Left lung (tissue), 10 donors: ENCODE measurements around the gene DCDC1. TPM values are rescaled to one million over a fixed set of nuclear protein-coding genes. Genes with fewer than 3 reads are reported as not detected.

ENCODE experiments used
- ATAC-seq: fragments of 200-7000 bp; cut with Tn5 transposase; one replicate; pipeline ENCODE4 v1.9.1; 2020; ENCODE audit warnings: moderate library complexity
- DNase-seq, 4 donors: peaks; one replicate each; pipeline ENCODE4 v3.0.0-alpha.2; 2013 to 2020
- H3K27ac ChIP-seq, 2 donors: fragments of 200-600 bp; sonication (generic) in 1 of 2; one replicate each; pipeline versions ENCODE4 v1.5.0 to v1.8.0; 2020 to 2021
- H3K27me3 ChIP-seq, 2 donors: fragments of 200-600 bp; sonication (generic) in 1 of 2; one replicate each; pipeline versions ENCODE4 v1.5.0 to v1.8.0; 2020 to 2021
- H3K36me3 ChIP-seq, 2 donors: fragments of 200-600 bp; sonication (generic) in 1 of 2; one replicate each; pipeline versions ENCODE4 v1.5.0 to v1.8.0; 2020 to 2021
- H3K4me1 ChIP-seq, 2 donors: fragments of 200-600 bp; one replicate each; pipeline ENCODE4 v1.8.0; 2021
- H3K4me3 ChIP-seq, 2 donors: fragments of 200-600 bp; sonication (generic) in 1 of 2; one replicate each; pipeline versions ENCODE4 v1.5.0 to v1.8.0; 2020 to 2021; ENCODE audit warnings: mild to moderate bottlenecking in 1 of 2
- H3K9me3 ChIP-seq, 2 donors: fragments of 200-600 bp; sonication (generic) in 1 of 2; one replicate each; pipeline versions ENCODE4 v1.5.0 to v1.8.0; 2020 to 2021
- intact Hi-C, 2 donors: fragments of 100-400 bp; cut with DNase I; formaldehyde crosslinking; loops; one replicate each; pipeline versions ENCODE4 v1.11.2 to v1.14.2; 2022
- polyA plus RNA-seq, 6 donors: library from polyadenylated mRNA; unstranded; fragments of 120-200 nt; gene quantifications; one replicate each; pipeline ENCODE4 v1.2.1, GENCODE V29; 2013; ENCODE audit not compliant: insufficient read length in 6 of 6
- total RNA-seq, 2 donors: library from RNA; stranded (reverse); fragmentation: NEBNext Ultra II Directional; extraction: Animal tissue kit (Norgen Biotek cat#: 25700); gene quantifications; one replicate each; pipeline ENCODE4 v1.2.1, GENCODE V29; 2021
- TF ChIP-seq, protein P1 (sequence below), 2 donors: fragments of 200-600 bp; sonication (generic) in 1 of 2; IDR thresholded peaks; one replicate each; pipeline versions ENCODE4 v1.5.0 to v1.8.0; 2021; ENCODE audit warnings: antibody characterized with exemption in 2 of 2
- donor health status: DM: no; HTN: yes; CAD: no.
- donor health status: DM: no; HTN: no; CAD: no.

The DCDC1 gene
- total and polyA plus RNA-seq, 8 donors = 0.09 to 3.3 (median 2.0) TPM

DNA sequence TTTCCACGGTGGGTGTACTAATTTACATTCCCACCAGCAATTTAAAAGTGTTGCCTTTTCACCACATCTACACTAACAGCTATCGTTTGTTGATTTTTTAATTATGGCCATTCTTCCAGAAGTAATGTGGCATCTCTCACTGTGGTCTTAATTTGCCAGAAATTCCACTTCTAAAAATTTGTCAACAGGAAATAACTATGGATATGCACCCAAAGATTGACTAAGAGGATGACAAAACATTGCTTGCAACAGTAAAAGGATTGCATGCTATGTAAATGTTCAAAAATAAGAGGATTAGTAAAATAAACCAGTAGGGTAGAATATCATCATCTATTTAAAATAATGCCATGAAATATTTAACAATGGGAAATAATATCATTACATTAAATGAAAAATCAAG lies 219.5 kb downstream of the DCDC1 start:
- ATAC-seq (no peak), DNase-seq (no peak)
- Histone ChIP-seq H3K36me3 (no peaks in the 10 kb centered on the region), H3K9me3 (no peaks in the 10 kb centered on the region), H3K27me3 (no peaks in the 10 kb centered on the region), H3K27ac (no peak overlapping the region), H3K4me3 (no peak overlapping the region), H3K4me1 (no peaks in the 10 kb centered on the region)
- TF ChIP-seq, protein P1, sequence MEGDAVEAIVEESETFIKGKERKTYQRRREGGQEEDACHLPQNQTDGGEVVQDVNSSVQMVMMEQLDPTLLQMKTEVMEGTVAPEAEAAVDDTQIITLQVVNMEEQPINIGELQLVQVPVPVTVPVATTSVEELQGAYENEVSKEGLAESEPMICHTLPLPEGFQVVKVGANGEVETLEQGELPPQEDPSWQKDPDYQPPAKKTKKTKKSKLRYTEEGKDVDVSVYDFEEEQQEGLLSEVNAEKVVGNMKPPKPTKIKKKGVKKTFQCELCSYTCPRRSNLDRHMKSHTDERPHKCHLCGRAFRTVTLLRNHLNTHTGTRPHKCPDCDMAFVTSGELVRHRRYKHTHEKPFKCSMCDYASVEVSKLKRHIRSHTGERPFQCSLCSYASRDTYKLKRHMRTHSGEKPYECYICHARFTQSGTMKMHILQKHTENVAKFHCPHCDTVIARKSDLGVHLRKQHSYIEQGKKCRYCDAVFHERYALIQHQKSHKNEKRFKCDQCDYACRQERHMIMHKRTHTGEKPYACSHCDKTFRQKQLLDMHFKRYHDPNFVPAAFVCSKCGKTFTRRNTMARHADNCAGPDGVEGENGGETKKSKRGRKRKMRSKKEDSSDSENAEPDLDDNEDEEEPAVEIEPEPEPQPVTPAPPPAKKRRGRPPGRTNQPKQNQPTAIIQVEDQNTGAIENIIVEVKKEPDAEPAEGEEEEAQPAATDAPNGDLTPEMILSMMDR (IDR thresholded peaks at IDR 0.05) = no peak
- intact Hi-C loops = no loop called here

DNA sequence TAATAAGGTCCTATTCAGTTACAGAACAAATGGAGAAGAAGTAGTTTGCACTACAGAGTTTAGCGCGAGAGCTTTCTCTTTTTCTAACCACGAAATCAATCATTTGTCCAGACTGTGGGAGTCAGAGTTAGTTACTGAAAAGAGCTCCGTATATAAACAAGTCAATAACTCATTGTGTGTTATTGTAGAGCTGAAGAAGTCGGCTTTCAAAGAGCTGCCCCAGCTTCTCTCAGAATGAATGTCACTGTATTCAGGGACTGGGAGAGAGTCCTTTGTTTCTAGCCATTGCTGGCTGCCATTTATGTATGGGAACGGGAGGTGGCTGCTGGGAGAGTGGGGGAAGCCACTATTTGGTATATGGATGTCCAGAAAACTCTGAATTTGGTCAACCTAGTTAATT lies 227.8 kb downstream of the DCDC1 start:
- Histone ChIP-seq H3K4me3 (no peak overlapping the region), H3K36me3 (no peaks in the 10 kb centered on the region), H3K4me1 (no peaks in the 10 kb centered on the region), H3K9me3 (no peaks in the 10 kb centered on the region), H3K27me3 (no peaks in the 10 kb centered on the region), H3K27ac (no peak overlapping the region)
- intact Hi-C loops = no loop called here
- TF ChIP-seq, protein P1 (IDR thresholded peaks at IDR 0.05) = no peak
- ATAC-seq = no peak
- DNase-seq = no peak

DNA sequence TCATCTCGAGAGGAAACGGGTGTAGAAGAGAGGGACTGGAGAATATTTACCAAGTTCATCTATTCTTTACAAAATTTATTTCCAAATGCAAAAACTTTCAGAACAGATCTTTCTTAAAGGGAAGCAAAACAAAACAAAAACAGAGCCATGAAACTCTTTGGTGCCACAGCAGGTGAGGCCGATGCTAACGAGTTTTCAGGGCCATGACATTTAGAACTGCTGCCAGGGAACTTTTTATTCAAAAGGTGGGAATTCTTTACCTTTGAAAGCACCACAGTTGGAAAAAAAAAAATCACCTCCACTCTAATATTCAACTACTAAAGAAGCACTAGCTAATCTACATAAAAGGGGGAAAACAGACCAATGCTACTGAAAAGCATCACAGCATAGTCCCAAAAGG lies 230.1 kb downstream of the DCDC1 start:
- no peaks in the 10 kb centered on the region for H3K27me3 ChIP-seq
- DNase-seq = no peak
- no peak for ATAC-seq
- H3K4me3 ChIP-seq = no peak overlapping the region
- no peaks in the 10 kb centered on the region for H3K36me3 ChIP-seq
- H3K4me1 ChIP-seq = no peaks in the 10 kb centered on the region
- TF ChIP-seq, protein P1 (IDR thresholded peaks at IDR 0.05) = no peak
- intact Hi-C loops = no loop called here
- no peak overlapping the region for H3K27ac ChIP-seq
- H3K9me3 ChIP-seq = no peaks in the 10 kb centered on the region

DNA sequence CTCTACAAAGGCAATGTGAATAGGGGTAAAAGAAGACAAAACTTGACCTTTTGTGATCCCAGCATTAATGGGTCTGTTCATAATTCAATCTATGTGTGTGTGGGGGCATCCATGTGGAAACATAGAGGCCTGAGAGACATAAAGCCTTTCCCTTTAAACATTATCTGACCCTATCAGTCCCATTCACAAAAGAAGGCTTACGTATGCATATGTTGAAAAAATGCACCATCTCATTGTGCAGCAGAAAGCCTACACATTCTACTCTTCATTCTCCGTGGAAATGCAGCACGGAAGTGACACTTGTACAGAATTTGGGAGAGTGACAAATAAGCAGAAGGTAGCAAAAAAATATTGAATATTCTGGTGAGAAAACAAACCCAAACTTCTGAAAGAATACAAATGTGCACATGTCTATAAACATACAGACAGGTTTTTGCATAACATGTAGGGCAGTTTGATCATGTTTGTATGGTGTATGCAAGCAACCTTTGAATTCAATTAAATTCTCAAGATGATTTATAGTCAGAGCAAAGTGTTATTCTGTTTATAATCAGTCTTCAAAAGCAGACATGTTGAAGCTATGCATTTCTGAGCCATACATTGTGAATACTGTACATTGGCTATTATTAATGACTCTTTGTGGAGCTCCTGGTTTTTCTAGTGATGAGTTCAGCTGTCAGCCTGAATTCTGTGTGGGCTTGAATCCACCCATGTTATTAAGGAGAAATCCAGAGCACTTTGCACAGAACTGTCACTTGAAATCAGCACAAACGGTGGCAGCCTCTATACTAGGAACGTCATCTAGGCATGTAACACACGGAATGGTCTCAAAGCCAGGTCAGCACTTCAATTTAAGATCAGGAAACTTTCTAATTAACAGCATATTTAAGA lies 236.8 kb downstream of the DCDC1 start:
- Histone ChIP-seq H3K4me3 (no peak overlapping the region), H3K36me3 (no peaks in the 10 kb centered on the region), H3K27me3 (no peaks in the 10 kb centered on the region), H3K9me3 (no peaks in the 10 kb centered on the region), H3K27ac (no peak overlapping the region), H3K4me1 (no peaks in the 10 kb centered on the region)
- DNase-seq (no peak), ATAC-seq (no peak)
- TF ChIP-seq, protein P1 (IDR thresholded peaks at IDR 0.05) = no peak
- intact Hi-C loops = no loop called here

DNA sequence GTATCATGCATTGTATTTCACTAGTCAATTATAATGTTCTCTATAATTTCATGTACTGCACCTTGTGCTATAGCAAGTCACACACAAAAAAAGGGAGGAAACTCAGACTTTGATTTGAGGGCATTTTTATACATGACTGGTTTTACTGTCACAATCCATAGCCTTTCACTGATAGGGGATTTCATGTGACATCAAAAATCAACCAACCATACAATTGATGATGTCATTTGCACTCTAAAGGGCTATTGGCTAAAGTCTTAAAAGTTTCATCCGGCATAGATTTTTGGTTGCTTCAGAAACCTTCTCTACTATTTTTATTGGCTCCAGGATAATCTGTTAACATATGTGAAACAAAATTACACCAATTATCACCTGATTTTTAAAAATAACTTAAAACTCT lies 237.8 kb downstream of the DCDC1 start:
- Histone ChIP-seq H3K9me3 (no peaks in the 10 kb centered on the region), H3K4me3 (no peak overlapping the region), H3K4me1 (no peaks in the 10 kb centered on the region), H3K36me3 (no peaks in the 10 kb centered on the region), H3K27ac (no peak overlapping the region), H3K27me3 (no peaks in the 10 kb centered on the region)
- intact Hi-C loops = no loop called here
- TF ChIP-seq, protein P1 (IDR thresholded peaks at IDR 0.05) = no peak
- ATAC-seq = no peak
- DNase-seq = no peak
